Activated CD4-positive, alpha-beta T cell treated with anti-CD3 and anti-CD28 coated beads for 36 hours (primary cell): ENCODE results near the gene AMT. TPM values are rescaled to one million over a fixed set of nuclear protein-coding genes. Genes with fewer than 3 reads are reported as not detected.

ENCODE experiments used
- ATAC-seq: fragments of 200-7000 bp; cut with Tn5 transposase; one replicate; pipeline ENCODE4 v1.10.0; 2021; ENCODE audit warnings: mild to moderate bottlenecking, moderate library complexity
- CTCF ChIA-PET: fragments of 350-600 bp; sonication (Branson Sonifier 250); formaldehyde crosslinking; loops from one replicate; lab custom pipeline; 2021; ENCODE audit warnings: antibody characterized with exemption; lab: Charles Lee
- POLR2A ChIA-PET: fragments of 350-600 bp; sonication (Branson Sonifier 250); formaldehyde crosslinking; loops from one replicate; lab custom pipeline; 2021; ENCODE audit warnings: antibody characterized with exemption, inconsistent platforms; lab: Charles Lee
- DNase-seq: peaks from one replicate; pipeline ENCODE4 v3.0.0-alpha.2; 2020
- H3K27ac Mint-ChIP-seq: one replicate; pipeline ENCODE4 v1.8.0; 2021; ENCODE audit warnings: mixed read lengths
- H3K27me3 Mint-ChIP-seq: one replicate; pipeline ENCODE4 v1.8.0; 2021; ENCODE audit warnings: mixed read lengths
- H3K36me3 Mint-ChIP-seq: one replicate; pipeline ENCODE4 v1.8.0; 2021; ENCODE audit warnings: low read depth, mixed read lengths
- H3K4me1 Mint-ChIP-seq: one replicate; pipeline ENCODE4 v1.8.0; 2021; ENCODE audit warnings: mixed read lengths
- H3K4me3 Mint-ChIP-seq: one replicate; pipeline ENCODE4 v1.8.0; 2021; ENCODE audit warnings: mild to moderate bottlenecking, moderate library complexity, mixed read lengths
- H3K9me3 Mint-ChIP-seq: one replicate; pipeline ENCODE4 v1.8.0; 2021; ENCODE audit warnings: low read depth, mixed read lengths
- intact Hi-C, 2 experiments: fragments of 100-400 bp; cut with DNase I in 1 of 2; cut with micrococcal nuclease in 1 of 2; formaldehyde crosslinking; loops; one replicate each; pipeline versions ENCODE4 v1.14.2 to v1.15.1; 2022 to 2024; cut with DNase I, micrococcal nuclease
- total RNA-seq, 2 experiments: library from RNA; stranded (reverse); gene quantifications; one replicate each; pipeline ENCODE4 v1.2.3, GENCODE V29; 2021

The AMT gene
- total RNA-seq, 2 experiments from 2014 or later: 3.6 to 4.1 TPM

GRCh38 chr3:49460956-49461355 is 38.7 kb upstream of the AMT start:
- Mint-ChIP-seq H3K9me3 (no peaks in the 10 kb centered on the region), H3K27ac (no peak overlapping the region), H3K4me3 (no peak overlapping the region), H3K4me1 (no peaks in the 10 kb centered on the region), H3K36me3 (no peaks in the 10 kb centered on the region), H3K27me3 (no peaks in the 10 kb centered on the region)
- intact Hi-C loops: no loop called here
- CTCF ChIA-PET: no interaction called here
- POLR2A ChIA-PET: no interaction called here
- ATAC-seq (no peak), DNase-seq (no peak)

DNA sequence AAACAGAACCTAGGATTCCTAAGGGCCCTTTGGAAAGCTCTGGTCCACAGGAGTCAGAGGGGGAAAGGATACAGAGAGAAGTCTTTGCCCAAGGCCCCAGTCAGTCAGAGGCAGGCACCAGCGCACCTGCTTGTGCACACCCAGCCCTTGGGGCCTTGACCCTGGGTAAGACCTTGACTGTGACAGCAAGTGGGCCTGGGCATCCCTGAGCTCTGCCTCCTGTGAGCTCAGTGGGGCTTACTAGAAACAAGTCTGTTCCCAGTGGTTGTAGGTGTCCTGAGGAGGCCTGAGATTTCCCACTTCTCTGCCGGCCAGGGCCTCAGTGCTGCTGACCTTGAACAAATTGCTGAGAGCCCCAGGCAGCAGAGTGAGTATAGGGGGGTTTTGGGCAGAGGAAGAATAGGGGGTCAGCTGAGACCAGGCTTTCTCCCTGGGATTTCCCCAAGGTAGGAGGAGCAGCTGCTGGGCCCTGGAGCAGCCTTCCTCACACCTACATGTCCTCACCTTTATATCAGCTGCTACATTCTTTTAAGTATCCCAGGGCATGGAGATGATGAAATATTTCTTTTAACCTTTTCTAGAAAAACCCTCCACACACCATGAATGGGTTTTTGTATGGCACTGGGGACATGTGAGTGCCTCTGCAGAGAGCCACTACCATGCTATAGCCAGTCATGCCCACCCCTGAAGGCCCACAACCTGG is 38.1 kb upstream of the AMT start:
- CTCF ChIA-PET: interaction anchor here (0.6 kb wide), 1 partner anchor 291 kb away, joined by 3 read pairs; no protein-coding TSS in a partner anchor
- H3K9me3 Mint-ChIP-seq: no peaks in the 10 kb centered on the region
- H3K27ac Mint-ChIP-seq: no peak overlapping the region
- H3K4me3 Mint-ChIP-seq: no peak overlapping the region
- ATAC-seq (no peak), DNase-seq (no peak)
- POLR2A ChIA-PET: no interaction called here
- H3K36me3 Mint-ChIP-seq: no peaks in the 10 kb centered on the region
- intact Hi-C loops: no loop called here
- H3K4me1 Mint-ChIP-seq: no peaks in the 10 kb centered on the region
- no peaks in the 10 kb centered on the region for H3K27me3 Mint-ChIP-seq

GRCh38 chr3:49456466-49456865 is 34.2 kb upstream of the AMT start:
- no peak overlapping the region for H3K27ac Mint-ChIP-seq
- no peaks in the 10 kb centered on the region for H3K27me3 Mint-ChIP-seq
- ChIA-PET POLR2A (no interaction called here), CTCF (no interaction called here)
- no peaks in the 10 kb centered on the region for H3K9me3 Mint-ChIP-seq
- no peak for ATAC-seq
- DNase-seq: no peak
- no peaks in the 10 kb centered on the region for H3K36me3 Mint-ChIP-seq
- H3K4me1 Mint-ChIP-seq: no peaks in the 10 kb centered on the region
- intact Hi-C loops: no loop called here
- no peak overlapping the region for H3K4me3 Mint-ChIP-seq

- H3K4me1 Mint-ChIP-seq: no peaks in the 10 kb centered on the region
- intact Hi-C loops: no loop called here
Observed at GRCh38 chr3:49454898-49455681, 32.8 kb upstream of the AMT start.

DNA sequence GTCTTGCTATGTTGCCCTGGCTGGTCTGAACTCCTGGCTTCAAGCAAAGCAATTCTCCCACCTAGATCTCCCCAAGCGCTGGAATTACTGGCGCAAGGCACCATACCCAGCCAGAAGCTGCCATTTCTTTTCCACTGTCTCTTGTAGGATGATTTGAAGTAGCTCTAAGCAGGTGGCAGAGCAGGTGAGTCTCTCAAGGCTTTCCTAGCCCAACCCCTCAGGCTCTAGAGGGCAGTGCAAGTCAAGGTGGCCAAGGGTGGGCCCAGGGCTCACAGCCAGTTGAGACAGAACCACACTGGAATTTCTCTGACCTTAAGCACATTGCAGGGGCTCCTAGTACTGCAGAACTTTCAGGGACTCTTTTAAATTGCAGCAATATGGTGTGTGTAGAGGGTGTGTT is 32.2 kb upstream of the AMT start:
- no peak overlapping the region for H3K4me3 Mint-ChIP-seq
- ChIA-PET CTCF (interaction anchor here (0.7 to 1.7 kb wide), 5 partner anchors 9 to 114 kb away, joined by 3 to 4 read pairs (median 3); partner anchors contain the start of gene USP4), POLR2A (no interaction called here)
- H3K9me3 Mint-ChIP-seq: no peaks in the 10 kb centered on the region
- intact Hi-C loops: no loop called here
- no peaks in the 10 kb centered on the region for H3K36me3 Mint-ChIP-seq
- H3K27ac Mint-ChIP-seq: no peak overlapping the region
- H3K4me1 Mint-ChIP-seq: no peaks in the 10 kb centered on the region
- DNase-seq (no peak), ATAC-seq (no peak)
- no peaks in the 10 kb centered on the region for H3K27me3 Mint-ChIP-seq

More at GRCh38 chr3:49454898-49455681, 32.8 kb upstream of the AMT start:
- H3K4me3 Mint-ChIP-seq: no peak overlapping the region
- H3K36me3 Mint-ChIP-seq: no peaks in the 10 kb centered on the region
- CTCF ChIA-PET: interaction anchor here (0.7 to 1.7 kb wide), 4 partner anchors 17 to 115 kb away, joined by 3 to 4 read pairs (median 3); partner anchors contain the start of gene USP4
- H3K27ac Mint-ChIP-seq: no peak overlapping the region
- no peaks in the 10 kb centered on the region for H3K9me3 Mint-ChIP-seq
- H3K27me3 Mint-ChIP-seq: no peaks in the 10 kb centered on the region
- DNase-seq (no peak), ATAC-seq (no peak)
- POLR2A ChIA-PET: no interaction called here

DNA sequence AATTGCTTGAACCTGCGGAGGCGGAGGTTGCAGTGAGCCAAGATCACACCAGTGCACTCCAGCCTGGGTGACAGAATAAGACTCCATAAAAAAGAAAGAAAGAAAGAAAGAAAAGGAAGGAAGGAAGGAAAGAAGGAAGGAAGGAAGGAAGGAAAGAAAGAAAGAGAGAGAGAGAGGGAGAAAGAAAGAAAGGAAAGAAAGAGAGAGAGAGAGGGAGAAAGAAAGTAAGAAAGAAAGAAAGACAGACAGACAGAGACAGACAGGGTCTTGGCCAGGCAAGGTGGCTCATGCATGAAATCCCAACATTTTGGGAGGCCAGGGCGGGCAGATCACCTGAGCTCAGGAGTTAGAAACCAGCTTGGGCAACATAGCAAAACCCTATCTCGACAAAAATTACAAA is 31.3 kb upstream of the AMT start:
- no peak for ATAC-seq
- ChIA-PET POLR2A (no interaction called here), CTCF (interaction anchor here (1.3 to 1.7 kb wide), 2 partner anchors 10 to 113 kb away, joined by 3 to 4 read pairs; partner anchors contain the start of gene USP4)
- Mint-ChIP-seq H3K4me1 (peaks cover 6% of the 10 kb centered on the region), H3K27ac (no peak overlapping the region), H3K27me3 (no peaks in the 10 kb centered on the region), H3K36me3 (no peaks in the 10 kb centered on the region), H3K9me3 (no peaks in the 10 kb centered on the region), H3K4me3 (no peak overlapping the region)
- no peak for DNase-seq
- intact Hi-C loops: no loop called here

DNA sequence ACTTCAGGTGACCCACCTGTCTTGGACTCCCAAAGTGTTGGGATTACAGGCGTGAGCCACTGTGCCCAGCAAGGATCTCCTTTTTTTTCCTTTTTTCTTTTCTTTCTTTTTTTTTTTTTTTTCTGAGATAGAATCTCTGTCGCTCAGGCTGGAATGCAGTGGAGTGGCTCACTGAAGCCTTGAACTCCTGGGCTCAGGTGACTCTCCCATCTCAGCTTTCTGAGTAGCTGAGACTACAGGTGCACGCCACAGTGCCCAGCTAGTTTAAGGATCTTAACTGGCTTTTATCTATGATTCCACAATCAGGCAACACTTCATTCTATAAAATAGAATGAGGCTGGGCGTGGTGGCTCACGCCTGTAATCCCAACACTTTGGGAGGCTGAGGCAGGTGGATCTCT is 23.1 kb upstream of the AMT start:
- Mint-ChIP-seq H3K9me3 (no peaks in the 10 kb centered on the region), H3K4me3 (no peak overlapping the region), H3K27ac (no peak overlapping the region), H3K36me3 (no peaks in the 10 kb centered on the region), H3K4me1 (peaks cover 16% of the 10 kb centered on the region), H3K27me3 (no peaks in the 10 kb centered on the region)
- ChIA-PET CTCF (no interaction called here), POLR2A (no interaction called here)
- DNase-seq (no peak), ATAC-seq (no peak)
- intact Hi-C loops: no loop called here

- no peak for DNase-seq
- ChIA-PET CTCF (no interaction called here), POLR2A (no interaction called here)
- no peak overlapping the region for H3K27ac Mint-ChIP-seq
- H3K4me1 Mint-ChIP-seq: peaks cover under 1% of the 10 kb centered on the region
- H3K27me3 Mint-ChIP-seq: no peaks in the 10 kb centered on the region
- intact Hi-C loops: no loop called here
- no peaks in the 10 kb centered on the region for H3K9me3 Mint-ChIP-seq
- no peak for ATAC-seq
- no peaks in the 10 kb centered on the region for H3K36me3 Mint-ChIP-seq
- H3K4me3 Mint-ChIP-seq: no peak overlapping the region
Observed at GRCh38 chr3:49434731-49435130, 12.5 kb upstream of the AMT start.

DNA sequence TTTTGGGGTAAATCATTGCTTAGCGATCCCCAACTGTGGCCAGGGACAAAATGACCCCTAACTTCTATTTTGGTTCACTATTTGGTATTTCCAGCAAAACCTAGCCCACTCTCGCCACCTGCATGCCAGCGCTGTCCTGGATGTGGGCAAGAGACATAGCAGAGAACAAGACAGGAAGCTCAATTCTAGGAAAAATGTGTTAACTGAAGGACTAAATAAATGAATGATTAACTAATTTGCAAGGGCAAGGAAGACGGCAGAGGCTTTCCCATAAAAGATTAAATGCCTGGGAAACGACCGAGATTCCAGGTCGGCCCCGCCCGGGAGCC is 6.4 kb upstream of the AMT start:
- peak; percentile 2 for ATAC-seq

GRCh38 chr3:49427586-49427985 is 5.3 kb upstream of the AMT start:
- intact Hi-C loops: loop anchor here (5.0 to 10.0 kb wide), 2 partner anchors 403 to 1340 kb away; partner anchors contain the start of genes IMPDH2 (in 1 of the 2) and NDUFAF3 (in 1 of the 2)
- DNase-seq (no peak), ATAC-seq (no peak)
- no peaks in the 10 kb centered on the region for H3K36me3 Mint-ChIP-seq
- no peaks in the 10 kb centered on the region for H3K27me3 Mint-ChIP-seq
- H3K4me1 Mint-ChIP-seq: peaks cover 16% of the 10 kb centered on the region
- POLR2A ChIA-PET: no interaction called here
- H3K9me3 Mint-ChIP-seq: no peaks in the 10 kb centered on the region
- H3K4me3 Mint-ChIP-seq: peak overlapping the region; percentile 84
- CTCF ChIA-PET: interaction anchor here (1.0 to 2.1 kb wide), 2 partner anchors 22 to 88 kb away, joined by 3 to 6 read pairs; partner anchors contain the start of gene USP4
- peak overlapping the region; percentile 8 for H3K27ac Mint-ChIP-seq

More for the DNA sequence above, 6.4 kb upstream of the AMT start:
- Mint-ChIP-seq H3K4me3 (peak overlapping the region; percentile 84), H3K27me3 (no peaks in the 10 kb centered on the region), H3K4me1 (peaks cover 16% of the 10 kb centered on the region), H3K27ac (peak overlapping the region; percentile 93), H3K9me3 (no peaks in the 10 kb centered on the region), H3K36me3 (no peaks in the 10 kb centered on the region)
- POLR2A ChIA-PET: interaction anchor here (0.6 to 1.6 kb wide), 8 partner anchors 13 to 335 kb away, joined by 3 to 8 read pairs (median 5); partner anchors contain the start of genes QRICH1, RHOA, TCTA and USP4
- DNase-seq: no peak
- CTCF ChIA-PET: interaction anchor here (0.6 to 2.1 kb wide), 7 partner anchors 7 to 1124 kb away, joined by 3 to 11 read pairs (median 5); partner anchors contain the start of gene USP4
- intact Hi-C loops: loop anchor here (1.0 to 10.0 kb wide), 9 partner anchors 16 to 1341 kb away; partner anchors contain the start of genes TCTA (in 2 of the 2), USP4 (in 2 of the 2), APEH (in 1 of the 2) and BSN (in 1 of the 2)

DNA sequence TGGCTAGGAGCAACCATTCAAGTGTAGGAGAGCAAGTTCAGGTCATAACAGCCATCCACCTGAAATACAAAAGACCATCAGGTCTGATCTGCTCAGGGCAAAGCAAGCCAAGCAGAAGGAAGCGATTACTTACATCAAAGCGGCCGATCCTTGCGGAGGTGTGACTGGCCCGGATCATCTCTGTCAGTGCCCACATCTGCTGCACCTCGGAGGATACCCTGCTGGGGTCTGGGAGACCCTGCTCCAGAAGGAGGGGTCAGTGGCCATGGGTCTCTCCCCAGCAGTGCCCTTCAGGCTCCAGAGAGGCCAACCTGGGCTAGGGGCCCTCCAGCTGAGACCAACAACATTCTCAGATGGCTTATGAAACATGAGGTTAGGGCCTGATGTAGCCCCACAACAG is 2.5 kb upstream of the AMT start:
- intact Hi-C loops: loop anchor here (5.0 to 10.0 kb wide), 2 partner anchors 400 to 1338 kb away; partner anchors contain the start of genes IMPDH2 (in 1 of the 2) and NDUFAF3 (in 1 of the 2)
- ChIA-PET POLR2A (no interaction called here), CTCF (interaction anchor here (0.6 kb wide), 1 partner anchor 30 kb away, joined by 3 read pairs; no protein-coding TSS in a partner anchor)
- H3K27me3 Mint-ChIP-seq: no peaks in the 10 kb centered on the region
- H3K36me3 Mint-ChIP-seq: peaks cover 4% of the 10 kb centered on the region
- no peak overlapping the region for H3K4me3 Mint-ChIP-seq
- no peaks in the 10 kb centered on the region for H3K9me3 Mint-ChIP-seq
- H3K27ac Mint-ChIP-seq: no peak overlapping the region
- DNase-seq (no peak), ATAC-seq (no peak)
- H3K4me1 Mint-ChIP-seq: peaks cover 39% of the 10 kb centered on the region
